ENCODE results near the gene MTSS2.

MTSS2 gene

GRCh38 chr16:70670175-70670574 lies 15.7 kb downstream of the MTSS2 start:
- no peak for TF ChIP-seq CTCF (IDR thresholded peaks at IDR 0.05; ENCODE audit: low read depth, low read length, missing control alignments)
- H3K4me3 ChIP-seq (replicated peaks; ENCODE audit: low read depth, low read length), result no peak overlapping the region
- no peak for DNase-seq (ENCODE audit: extremely low read depth, low read depth)

- no peak for TF ChIP-seq CTCF (IDR thresholded peaks at IDR 0.05; ENCODE audit: low read depth, low read length, missing control alignments)
- H3K4me3 ChIP-seq (replicated peaks; ENCODE audit: low read depth, low read length), result no peak overlapping the region
- DNase-seq (ENCODE audit: extremely low read depth, low read depth), result no peak
Measured at GRCh38 chr16:70665806-70666735, 19.8 kb downstream of the MTSS2 start.

GRCh38 chr16:70665113-70665694 lies 20.6 kb downstream of the MTSS2 start:
- DNase-seq (ENCODE audit: extremely low read depth, low read depth), result no peak
- no peak overlapping the region for H3K4me3 ChIP-seq (replicated peaks; ENCODE audit: low read depth, low read length)
- TF ChIP-seq CTCF (IDR thresholded peaks at IDR 0.05; ENCODE audit: low read depth, low read length, missing control alignments), result no peak

- DNase-seq (ENCODE audit: extremely low read depth, low read depth), result no peak
- no peak for TF ChIP-seq CTCF (IDR thresholded peaks at IDR 0.05; ENCODE audit: low read depth, low read length, missing control alignments)
- H3K4me3 ChIP-seq (replicated peaks; ENCODE audit: low read depth, low read length), result no peak overlapping the region
Measured at GRCh38 chr16:70664325-70665112, 21.3 kb downstream of the MTSS2 start.

GRCh38 chr16:70663524-70664324 lies 22.1 kb downstream of the MTSS2 start:
- no peak for TF ChIP-seq CTCF (IDR thresholded peaks at IDR 0.05; ENCODE audit: low read depth, low read length, missing control alignments)
- DNase-seq (ENCODE audit: extremely low read depth, low read depth), result no peak
- H3K4me3 ChIP-seq (replicated peaks; ENCODE audit: low read depth, low read length), result no peak overlapping the region

GRCh38 chr16:70662991-70663523 lies 22.8 kb downstream of the MTSS2 start:
- TF ChIP-seq CTCF (IDR thresholded peaks at IDR 0.05; ENCODE audit: low read depth, low read length, missing control alignments), result no peak
- DNase-seq (ENCODE audit: extremely low read depth, low read depth), result no peak
- no peak overlapping the region for H3K4me3 ChIP-seq (replicated peaks; ENCODE audit: low read depth, low read length)

Data from HFF-Myc (cell line).